Calu3 (cell line): ENCODE data around the gene LSR. TPM values are rescaled to one million over a fixed set of nuclear protein-coding genes. Genes with fewer than 3 reads are reported as not detected.

Experiments used
- Bru-seq: library from RNA; stranded (reverse); fragments of 400-500 nt; gene quantifications from one replicate; lab custom pipeline; 2021; lab: Mats Ljungman, UMichigan
- BruChase-seq, 2 experiments: library from RNA; stranded (reverse); fragments of 400-500 nt; gene quantifications; one replicate each; lab custom pipeline; 2021; lab: Mats Ljungman, UMichigan
- BruUV-seq: library from RNA; stranded (reverse); fragments of 400-500 nt; replicated peaks from 2 replicates; lab custom pipeline; 2021; lab: Mats Ljungman, UMichigan
- CTCF ChIA-PET: fragments of 300-600 bp; sonication (Branson Sonifier 250); formaldehyde crosslinking; loops from one replicate; lab custom pipeline; 2022; ENCODE audit warnings: antibody characterized with exemption; lab: Charles Lee
- DNase-seq: peaks from one replicate; pipeline ENCODE4 v3.0.0; 2022
- H3K27ac Mint-ChIP-seq: one replicate; pipeline ENCODE4 v1.8.0; 2022; ENCODE audit warnings: mixed read lengths; ENCODE audit not compliant: unreplicated experiment
- H3K27me3 Mint-ChIP-seq: one replicate; pipeline ENCODE4 v1.8.0; 2022; ENCODE audit warnings: mixed read lengths; ENCODE audit not compliant: unreplicated experiment
- H3K36me3 Mint-ChIP-seq: one replicate; pipeline ENCODE4 v1.8.0; 2022; ENCODE audit warnings: mild to moderate bottlenecking, moderate library complexity, mixed read lengths; ENCODE audit not compliant: insufficient read depth, unreplicated experiment
- H3K4me1 Mint-ChIP-seq: one replicate; pipeline ENCODE4 v1.8.0; 2022; ENCODE audit warnings: mild to moderate bottlenecking, low read depth, mixed read lengths; ENCODE audit not compliant: unreplicated experiment
- H3K4me3 Mint-ChIP-seq: one replicate; pipeline ENCODE4 v1.8.0; 2022; ENCODE audit warnings: mild to moderate bottlenecking, low read depth, moderate library complexity, mixed read lengths; ENCODE audit not compliant: unreplicated experiment
- H3K9me3 Mint-ChIP-seq: one replicate; pipeline ENCODE4 v1.8.0; 2022; ENCODE audit warnings: low read depth, mixed read lengths; ENCODE audit not compliant: unreplicated experiment
- intact Hi-C: fragments of 100-400 bp; cut with micrococcal nuclease; formaldehyde crosslinking; loops from one replicate; pipeline ENCODE4 v1.10.0; 2022; ENCODE audit not compliant: unreplicated experiment
- long read RNA-seq: library from polyadenylated mRNA; stranded (forward); transcript quantifications from one replicate; pipeline ENCODE4 v2.0.0, GENCODE V29; 2022
- total RNA-seq: library from RNA; stranded (reverse); gene quantifications from 2 replicates; pipeline ENCODE4 v1.2.3, GENCODE V29; 2022
- TF ChIP-seq, protein P1 (sequence below): fragments of 200-600 bp; IDR thresholded peaks from one replicate; pipeline ENCODE4 v1.8.0; 2022; ENCODE audit warnings: antibody characterized with exemption; ENCODE audit not compliant: unreplicated experiment

Gene LSR, protein sequence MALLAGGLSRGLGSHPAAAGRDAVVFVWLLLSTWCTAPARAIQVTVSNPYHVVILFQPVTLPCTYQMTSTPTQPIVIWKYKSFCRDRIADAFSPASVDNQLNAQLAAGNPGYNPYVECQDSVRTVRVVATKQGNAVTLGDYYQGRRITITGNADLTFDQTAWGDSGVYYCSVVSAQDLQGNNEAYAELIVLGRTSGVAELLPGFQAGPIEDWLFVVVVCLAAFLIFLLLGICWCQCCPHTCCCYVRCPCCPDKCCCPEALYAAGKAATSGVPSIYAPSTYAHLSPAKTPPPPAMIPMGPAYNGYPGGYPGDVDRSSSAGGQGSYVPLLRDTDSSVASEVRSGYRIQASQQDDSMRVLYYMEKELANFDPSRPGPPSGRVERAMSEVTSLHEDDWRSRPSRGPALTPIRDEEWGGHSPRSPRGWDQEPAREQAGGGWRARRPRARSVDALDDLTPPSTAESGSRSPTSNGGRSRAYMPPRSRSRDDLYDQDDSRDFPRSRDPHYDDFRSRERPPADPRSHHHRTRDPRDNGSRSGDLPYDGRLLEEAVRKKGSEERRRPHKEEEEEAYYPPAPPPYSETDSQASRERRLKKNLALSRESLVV
- total RNA-seq (494 and 609 TPM in 2 replicates), Bru-seq, nascent RNA (percentile 97 among the genes with signal in this experiment), BruChase-seq, experiment 1, labeled RNA remaining after a 6-hour chase (percentile 96 among the genes with signal in this experiment), BruChase-seq, experiment 2, labeled RNA remaining after a 2-hour chase (percentile 93 among the genes with signal in this experiment)
- long read RNA-seq, transcript LSR-214 (10 exons, 2,274 nt), result minor isoform, 142 of 1,417 reads
- long read RNA-seq, transcript LSR-202 (9 exons, 2,105 nt), result minor isoform, 323 of 1,417 reads
- long read RNA-seq, transcript LSR-203 (8 exons, 1,963 nt), result major isoform, 412 of 1,417 reads
- long read RNA-seq, transcript LSR-212 (9 exons, 2,480 nt), result minor isoform, 56 of 1,417 reads
- long read RNA-seq, partial matches to known transcripts, result 290 of 1,417 reads
- long read RNA-seq, other reads (novel, unspliced or antisense), result 180 of 1,417 reads

DNA sequence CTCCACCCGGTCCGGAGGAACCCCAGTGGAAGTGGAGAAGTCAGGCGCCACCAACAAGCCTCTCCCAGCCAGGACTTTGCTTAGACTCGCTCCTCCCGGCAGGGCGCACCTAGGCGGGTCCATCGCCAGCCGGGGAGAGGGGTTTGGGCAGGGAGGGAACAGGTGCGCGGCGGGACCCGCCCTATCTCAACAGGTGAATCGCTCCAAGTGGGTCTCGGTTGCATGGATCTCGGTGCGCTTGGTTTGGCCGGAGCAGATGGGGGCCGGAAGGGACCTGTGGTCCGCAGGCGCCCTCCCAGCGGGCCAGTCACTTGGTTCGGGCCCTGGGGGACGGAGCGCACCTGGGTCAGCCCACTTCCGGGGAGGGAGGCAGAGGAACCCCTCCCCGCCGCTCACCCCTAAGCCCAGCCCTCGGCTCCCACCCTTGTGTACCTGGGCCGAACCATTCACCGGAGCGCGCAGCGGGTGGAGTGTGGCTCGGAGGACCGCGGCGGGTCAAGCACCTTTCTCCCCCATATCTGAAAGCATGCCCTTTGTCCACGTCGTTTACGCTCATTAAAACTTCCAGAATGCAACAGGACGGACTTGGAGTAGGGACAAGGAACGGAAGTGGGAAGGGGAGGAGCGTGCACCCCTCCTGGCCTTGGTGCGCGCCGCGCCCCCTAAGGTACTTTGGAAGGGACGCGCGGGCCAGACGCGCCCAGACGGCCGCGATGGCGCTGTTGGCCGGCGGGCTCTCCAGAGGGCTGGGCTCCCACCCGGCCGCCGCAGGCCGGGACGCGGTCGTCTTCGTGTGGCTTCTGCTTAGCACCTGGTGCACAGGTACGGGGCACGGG is at the start of gene LSR:
LSR (plus strand) TSS at position 693 of the 836 bp plus-strand sequence; CDS start at position 714, 21 bp downstream.
- Mint-ChIP-seq H3K27ac (peak within 1 kb of the TSS; percentile 96), H3K36me3 (peaks cover 64% of the 10 kb centered on the region), H3K9me3 (peaks cover 9% of the 10 kb centered on the region), H3K4me1 (peaks cover 49% of the 10 kb centered on the region), H3K4me3 (peak within 1 kb of the TSS; percentile 100), H3K27me3 (no peaks in the 10 kb centered on the region)
- DNase-seq, result peak; percentile 98
- intact Hi-C loops, result loop anchor here (1.0 to 5.0 kb wide), 3 partner anchors 34 to 106 kb away; partner anchors contain the start of gene FXYD7
- no TSS peak for BruUV-seq
- TF ChIP-seq, protein P1, sequence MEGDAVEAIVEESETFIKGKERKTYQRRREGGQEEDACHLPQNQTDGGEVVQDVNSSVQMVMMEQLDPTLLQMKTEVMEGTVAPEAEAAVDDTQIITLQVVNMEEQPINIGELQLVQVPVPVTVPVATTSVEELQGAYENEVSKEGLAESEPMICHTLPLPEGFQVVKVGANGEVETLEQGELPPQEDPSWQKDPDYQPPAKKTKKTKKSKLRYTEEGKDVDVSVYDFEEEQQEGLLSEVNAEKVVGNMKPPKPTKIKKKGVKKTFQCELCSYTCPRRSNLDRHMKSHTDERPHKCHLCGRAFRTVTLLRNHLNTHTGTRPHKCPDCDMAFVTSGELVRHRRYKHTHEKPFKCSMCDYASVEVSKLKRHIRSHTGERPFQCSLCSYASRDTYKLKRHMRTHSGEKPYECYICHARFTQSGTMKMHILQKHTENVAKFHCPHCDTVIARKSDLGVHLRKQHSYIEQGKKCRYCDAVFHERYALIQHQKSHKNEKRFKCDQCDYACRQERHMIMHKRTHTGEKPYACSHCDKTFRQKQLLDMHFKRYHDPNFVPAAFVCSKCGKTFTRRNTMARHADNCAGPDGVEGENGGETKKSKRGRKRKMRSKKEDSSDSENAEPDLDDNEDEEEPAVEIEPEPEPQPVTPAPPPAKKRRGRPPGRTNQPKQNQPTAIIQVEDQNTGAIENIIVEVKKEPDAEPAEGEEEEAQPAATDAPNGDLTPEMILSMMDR, result peak; percentile 18
- CTCF ChIA-PET, result no interaction called here

DNA sequence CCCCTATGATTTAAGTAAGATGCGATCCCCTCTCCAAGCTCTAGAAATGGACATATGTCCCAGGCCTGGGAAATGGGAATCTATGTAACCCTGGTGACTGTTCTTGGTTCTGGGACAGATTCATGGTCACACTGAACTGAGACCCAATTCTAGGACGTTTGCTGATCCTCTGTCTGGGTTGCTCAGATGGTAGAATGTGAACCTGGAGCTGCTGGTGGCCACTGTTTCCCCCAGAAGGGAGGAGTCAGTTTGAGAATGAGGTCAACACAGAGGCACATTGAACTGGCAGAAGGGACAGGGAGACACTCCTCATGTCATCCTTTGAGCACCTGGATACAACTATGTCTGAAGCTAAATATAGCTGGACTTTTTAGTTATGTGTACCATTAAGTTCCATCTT is 49.3 kb upstream of the LSR start:
- CTCF ChIA-PET, result interaction anchor here (1.1 to 1.4 kb wide), 2 partner anchors 17 to 56 kb away, joined by 3 read pairs; no protein-coding TSS in a partner anchor
- peaks cover 40% of the 10 kb centered on the region for H3K4me1 Mint-ChIP-seq

DNA sequence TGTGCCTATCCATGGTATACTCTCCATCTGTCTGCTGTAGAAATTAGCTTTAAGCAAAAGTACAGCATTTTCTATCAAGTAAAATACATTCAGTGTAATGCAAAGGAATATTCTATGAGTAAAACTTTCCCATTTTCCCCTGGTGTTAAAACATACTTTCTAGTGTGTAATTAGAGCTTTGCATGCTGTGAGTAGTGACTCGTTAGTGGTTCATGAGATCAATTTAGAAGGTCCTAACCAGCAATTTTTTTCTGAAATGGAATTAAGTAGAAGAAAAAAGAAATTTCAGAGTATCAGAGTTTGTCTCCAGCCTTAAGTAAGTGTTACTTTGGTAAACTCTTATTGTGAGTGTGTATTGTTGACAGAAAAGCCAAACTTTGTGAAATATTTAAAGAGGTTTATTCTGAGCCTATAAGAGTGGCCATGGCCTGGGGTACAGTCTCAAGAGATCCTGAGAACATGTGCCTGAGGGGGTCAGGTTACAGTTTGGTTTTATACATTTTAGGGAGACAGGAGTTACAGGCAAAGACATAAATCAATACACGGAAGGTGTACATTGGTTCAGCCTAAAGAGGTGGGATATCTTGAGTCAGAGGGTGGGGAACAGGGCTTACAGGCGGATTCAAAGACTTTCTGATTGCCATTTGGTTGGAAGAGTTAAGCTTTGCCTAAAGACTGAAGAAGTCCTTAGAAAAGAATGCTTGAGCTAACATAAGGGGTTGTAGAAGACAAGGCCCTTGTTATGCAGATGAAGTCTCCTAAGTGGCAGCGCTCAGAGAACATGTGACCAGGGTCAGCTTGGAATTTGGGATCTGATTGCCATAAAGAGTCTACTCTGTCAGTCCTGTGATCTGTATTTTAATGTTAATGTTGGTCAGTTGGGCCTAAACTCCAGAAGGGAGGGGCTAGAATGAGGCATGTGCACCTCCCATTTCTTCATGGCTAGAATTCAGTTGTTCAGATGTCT is 45.8 kb upstream of the LSR start:
- CTCF ChIA-PET, result interaction anchor here (0.5 to 0.6 kb wide), 2 partner anchors 78 to 324 kb away, joined by 3 to 4 read pairs; no protein-coding TSS in a partner anchor
- TF ChIP-seq, protein P1, result no peak
- intact Hi-C loops, result no loop called here
- no peak overlapping the region for H3K27ac Mint-ChIP-seq
- no peaks in the 10 kb centered on the region for H3K36me3 Mint-ChIP-seq
- BruUV-seq, result no TSS peak
- DNase-seq, result no peak
- H3K4me1 Mint-ChIP-seq, result peaks cover 41% of the 10 kb centered on the region
- H3K4me3 Mint-ChIP-seq, result no peak overlapping the region
- H3K27me3 Mint-ChIP-seq, result no peaks in the 10 kb centered on the region
- no peaks in the 10 kb centered on the region for H3K9me3 Mint-ChIP-seq

More for the DNA sequence above, 49.3 kb upstream of the LSR start:
- Mint-ChIP-seq H3K27me3 (no peaks in the 10 kb centered on the region), H3K36me3 (no peaks in the 10 kb centered on the region), H3K4me3 (no peak overlapping the region), H3K9me3 (no peaks in the 10 kb centered on the region), H3K27ac (no peak overlapping the region)
- TF ChIP-seq, protein P1, result no peak
- intact Hi-C loops, result no loop called here
- BruUV-seq, result no TSS peak
- DNase-seq, result no peak
